A204.1 (cell line): ENCODE measurements around the gene NOX5.

Experiments
- FAIRE-seq: peaks from 2 replicates; lab custom pipeline; 2012; peaks lifted over from hg19 to GRCh38; lab: Jason Lieb, UNC

The NOX5 gene

DNA sequence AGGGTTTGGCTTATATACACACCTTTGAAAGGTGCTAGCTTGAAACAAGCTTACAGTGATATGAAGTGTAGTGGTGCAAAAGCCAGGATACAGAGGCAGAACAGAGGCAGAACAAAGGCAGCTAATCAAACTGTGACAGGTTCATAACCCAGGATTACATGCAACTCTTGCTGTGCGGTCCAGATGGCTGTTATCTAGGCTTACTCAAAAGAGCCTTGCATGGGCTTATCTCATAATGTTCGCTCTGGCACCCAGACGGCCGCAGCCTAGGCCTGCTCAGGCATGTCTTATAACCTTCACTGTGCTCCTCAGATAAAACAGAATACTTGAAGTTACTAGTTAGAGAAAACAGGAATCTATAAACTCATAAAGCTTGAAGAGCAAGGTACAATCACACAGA is 22.8 kb upstream of the NOX5 start:
- no peak for FAIRE-seq

GRCh38 chr15:68992696-68993095 is 21.8 kb upstream of the NOX5 start:
- no peak for FAIRE-seq

DNA sequence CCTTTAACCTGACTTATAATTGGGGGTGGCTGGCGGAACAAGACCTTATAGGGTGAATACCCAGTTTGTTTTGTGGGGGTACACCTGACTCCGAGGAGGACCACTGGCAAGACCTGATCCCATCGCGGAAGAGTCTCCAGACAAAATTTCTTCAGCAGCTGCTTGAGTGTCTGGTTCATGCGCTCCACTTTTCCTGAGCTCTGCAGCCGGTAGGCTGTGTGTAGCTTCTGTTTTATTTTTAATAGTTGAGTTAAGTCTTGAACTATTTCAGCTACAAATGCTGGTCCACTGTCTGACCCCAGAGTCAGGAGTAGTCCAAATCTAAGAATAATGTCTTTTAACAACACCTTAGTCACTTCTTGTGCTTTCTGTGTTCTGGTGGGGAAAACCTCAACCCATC is 21.2 kb upstream of the NOX5 start:
- FAIRE-seq, result no peak

DNA sequence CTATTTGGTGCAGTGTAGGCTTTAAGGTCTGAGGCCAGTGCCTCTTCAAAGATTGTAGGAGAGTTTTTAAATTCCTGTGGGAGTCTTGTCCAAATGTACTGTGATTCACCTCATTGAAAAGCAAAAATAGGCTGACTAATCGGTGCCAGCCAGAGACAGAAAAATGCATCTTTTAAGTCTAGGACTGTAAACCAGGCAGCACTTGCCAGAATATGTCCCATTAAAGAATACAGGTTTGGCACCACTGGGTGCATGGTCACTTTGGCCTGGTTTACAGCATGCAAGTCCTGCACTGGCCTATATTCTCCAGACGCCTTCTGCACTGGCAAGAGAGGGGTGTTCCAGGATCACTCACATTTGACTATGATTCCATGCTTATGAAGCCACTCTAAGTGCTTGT is 20.3 kb upstream of the NOX5 start:
- FAIRE-seq, result no peak

GRCh38 chr15:68994981-68995761 is 19.3 kb upstream of the NOX5 start:
- FAIRE-seq, result no peak

DNA sequence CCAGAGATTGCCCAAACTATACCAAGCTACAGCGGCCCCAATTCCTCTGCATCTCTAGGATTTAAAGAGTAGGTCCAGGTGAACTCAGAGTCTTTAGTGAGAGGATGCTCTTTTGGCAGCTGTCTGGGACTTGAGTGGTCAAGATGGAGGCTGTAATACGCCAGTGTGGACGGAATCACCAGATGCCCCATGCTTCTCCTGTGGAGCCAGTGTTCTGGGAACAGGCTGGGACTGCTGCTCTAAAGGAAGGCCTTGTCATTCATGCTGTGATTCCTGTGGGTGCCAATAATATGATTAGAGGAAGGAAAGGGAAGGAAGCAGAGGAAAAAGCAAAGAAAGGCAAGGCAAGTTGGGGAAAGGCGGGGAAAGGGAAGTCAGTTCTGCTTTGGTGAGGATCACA is 17.4 kb upstream of the NOX5 start:
- no peak for FAIRE-seq

DNA sequence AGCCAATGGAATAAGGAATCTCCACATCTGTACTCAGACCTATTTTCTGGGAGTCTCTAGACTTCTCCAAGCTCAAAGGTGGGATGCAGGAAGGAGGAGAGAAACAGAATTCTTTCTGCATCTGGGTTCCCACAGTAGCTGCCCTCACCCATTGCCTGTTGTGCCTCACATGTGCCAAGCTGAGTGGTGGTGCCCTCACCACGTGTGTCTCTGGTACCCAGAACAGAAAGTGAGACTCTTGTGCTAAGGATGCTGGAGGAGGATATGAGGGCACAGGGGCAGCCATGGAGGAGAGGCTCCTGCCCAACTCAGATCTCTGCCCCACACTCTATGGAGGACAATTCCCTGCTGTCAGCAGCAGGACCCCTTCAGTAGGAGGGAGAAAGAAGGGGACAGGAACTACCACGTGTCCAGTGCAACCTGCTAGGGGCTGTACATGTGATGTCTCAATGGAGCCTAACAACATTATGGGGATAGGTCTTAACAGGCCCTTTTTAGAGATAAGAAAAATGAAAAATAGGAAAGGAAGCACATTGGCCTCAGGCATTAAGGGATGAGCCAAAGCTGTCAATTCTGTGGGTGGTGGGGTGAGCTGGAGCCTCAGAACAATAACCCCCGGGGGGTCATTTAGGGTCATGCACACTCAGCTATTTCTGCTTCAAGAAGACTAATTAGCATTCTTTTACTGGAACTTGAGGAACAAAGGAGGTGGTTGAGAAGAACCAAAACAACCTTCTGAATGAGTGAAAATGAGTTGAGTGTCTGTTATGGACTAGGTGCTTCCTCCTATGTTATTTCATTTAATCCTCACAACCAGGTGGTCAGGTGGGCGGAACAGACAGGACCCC is 16.3 kb upstream of the NOX5 start:
- no peak for FAIRE-seq

GRCh38 chr15:68999091-68999490 is 15.4 kb upstream of the NOX5 start:
- no peak for FAIRE-seq

GRCh38 chr15:69000091-69000490 is 14.4 kb upstream of the NOX5 start:
- no peak for FAIRE-seq

DNA sequence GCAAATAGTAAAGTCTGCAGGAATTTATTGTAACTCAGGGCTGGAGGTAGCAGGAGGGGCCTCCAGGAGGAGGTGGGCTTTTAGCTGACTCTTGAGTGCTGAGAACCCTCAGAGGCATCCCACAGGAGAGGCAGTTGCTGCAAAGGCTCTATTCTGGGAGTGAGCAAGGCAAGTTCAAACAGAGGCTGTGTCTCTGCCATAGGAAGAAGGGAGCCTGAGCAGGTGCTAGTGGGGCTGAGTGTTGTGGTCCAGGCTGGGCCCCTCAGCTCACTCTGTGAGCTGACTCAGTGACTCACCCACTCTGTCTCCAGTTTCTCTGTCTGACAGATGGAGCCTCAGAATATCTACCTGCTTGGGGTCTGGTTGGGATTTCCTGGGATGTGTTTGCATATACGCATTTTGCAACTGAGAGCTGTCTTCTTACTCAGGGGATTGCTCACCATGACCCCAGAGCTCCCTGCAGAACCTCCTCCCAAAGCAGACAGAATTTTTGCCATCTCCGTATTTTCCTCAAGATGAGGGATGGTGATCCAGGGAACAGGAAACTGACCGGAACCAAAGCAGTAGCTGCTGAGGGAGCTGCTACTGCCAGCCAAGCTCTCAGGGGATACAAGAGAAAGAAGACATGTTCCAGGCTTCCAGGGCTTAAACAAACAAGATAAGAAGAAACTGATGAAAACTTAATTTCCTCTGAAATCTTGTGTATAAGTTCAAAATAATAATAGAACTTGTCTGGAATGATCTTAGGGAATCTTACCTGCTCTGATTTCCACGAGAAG is 13.6 kb upstream of the NOX5 start:
- no peak for FAIRE-seq

- no peak for FAIRE-seq
These were observed 11.7 kb upstream of the NOX5 start for GRCh38 chr15:69002783-69003182.

DNA sequence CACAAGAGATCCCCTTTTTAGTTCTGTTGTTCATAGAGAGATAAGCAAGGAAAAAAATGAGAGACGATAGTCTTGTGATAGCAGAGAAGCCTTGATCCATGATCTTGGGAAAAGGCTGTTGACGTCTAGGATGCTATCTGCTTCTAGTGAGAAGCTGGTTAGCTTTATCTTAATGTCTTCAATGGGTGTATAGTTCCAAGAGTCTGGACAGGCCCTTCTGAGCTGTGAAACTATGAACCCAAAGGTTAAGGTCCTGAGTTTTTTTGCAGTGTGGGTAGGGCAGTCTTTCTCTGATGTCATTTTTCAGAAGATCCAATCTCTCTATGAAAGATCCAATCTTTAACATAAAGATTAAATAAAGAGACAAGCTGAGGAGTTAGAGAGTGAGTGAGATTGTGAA is 10.5 kb upstream of the NOX5 start:
- FAIRE-seq, result no peak

DNA sequence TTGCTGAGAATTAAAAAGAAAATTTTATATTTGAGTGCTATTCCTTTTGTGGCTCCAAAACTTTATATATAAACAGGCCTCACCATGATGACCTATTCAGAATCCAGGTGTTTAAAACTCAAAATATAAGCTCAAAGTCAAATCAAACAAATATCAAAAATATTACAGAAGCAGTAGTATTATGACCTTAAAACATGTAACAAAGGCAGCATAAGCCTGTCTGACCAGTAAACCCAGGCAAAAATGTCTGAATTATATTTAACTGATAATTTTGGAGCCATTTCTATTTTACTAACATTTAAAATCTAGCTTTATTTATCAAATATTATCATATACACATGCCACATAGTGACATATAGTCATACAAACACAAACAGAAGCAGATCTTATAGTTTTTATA is 6.4 kb upstream of the NOX5 start:
- no peak for FAIRE-seq

GRCh38 chr15:69009341-69009740 is 5.2 kb upstream of the NOX5 start:
- no peak for FAIRE-seq

GRCh38 chr15:69011641-69012040 is 2.9 kb upstream of the NOX5 start:
- FAIRE-seq, result no peak

DNA sequence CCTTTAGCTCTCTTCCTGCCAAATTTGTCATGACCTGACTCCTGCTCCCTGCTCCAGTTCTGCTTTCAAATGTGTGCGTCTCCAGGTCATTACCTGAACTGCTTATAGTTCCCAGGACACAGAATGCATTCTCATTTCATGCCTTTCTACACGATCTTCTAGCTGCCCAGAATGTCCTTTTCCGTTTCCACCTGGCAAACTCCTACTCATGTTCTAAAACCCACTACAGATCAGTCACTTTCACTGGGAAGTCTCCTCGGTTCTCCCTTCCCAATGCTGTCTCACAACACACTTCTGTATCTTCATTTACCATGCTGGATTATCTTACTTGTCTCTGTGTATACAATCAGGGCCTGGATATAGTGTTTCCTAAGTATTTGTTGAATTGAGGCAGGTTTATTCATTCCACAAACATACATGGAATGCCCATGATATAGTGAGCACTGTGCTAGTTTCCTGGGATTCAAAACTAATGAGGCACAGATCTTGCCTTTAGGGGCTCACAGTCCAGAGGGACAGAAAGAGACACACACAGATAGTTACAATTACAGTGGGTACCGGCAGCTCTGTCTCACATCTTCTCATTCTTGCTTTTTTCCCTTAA is 1.6 kb upstream of the NOX5 start:
- no peak for FAIRE-seq

DNA sequence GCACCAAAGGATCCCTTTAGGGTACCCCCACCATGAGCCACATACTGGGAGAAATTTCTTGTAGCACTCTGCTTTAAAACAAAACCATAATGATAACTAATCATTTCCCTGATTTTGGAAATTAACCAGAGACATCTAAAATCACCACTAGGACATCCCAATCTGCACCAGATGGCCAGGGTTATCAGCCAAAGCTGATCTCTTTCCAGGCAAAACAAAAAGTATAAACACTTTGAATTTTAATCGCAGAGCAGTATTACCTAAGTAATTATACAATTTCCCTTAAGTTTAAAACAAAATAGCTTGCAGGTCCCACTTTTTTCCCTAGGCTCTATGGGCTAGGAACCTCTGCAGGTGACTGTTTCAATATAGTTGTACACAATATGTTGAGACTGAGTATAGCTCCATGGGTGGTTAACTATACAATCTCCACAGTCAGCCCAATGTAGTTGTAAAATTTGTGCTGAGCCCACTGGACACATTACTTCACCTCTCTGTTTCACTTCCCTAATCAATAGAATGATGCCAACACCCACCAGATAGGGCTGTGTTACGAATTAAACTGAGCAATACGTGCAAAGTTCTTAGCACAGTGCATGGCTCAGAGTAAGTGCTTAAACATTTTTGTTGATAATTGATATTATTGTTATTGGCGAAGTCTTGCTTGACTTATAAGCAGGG is 629 bp upstream of the NOX5 start:
- no peak for FAIRE-seq

DNA sequence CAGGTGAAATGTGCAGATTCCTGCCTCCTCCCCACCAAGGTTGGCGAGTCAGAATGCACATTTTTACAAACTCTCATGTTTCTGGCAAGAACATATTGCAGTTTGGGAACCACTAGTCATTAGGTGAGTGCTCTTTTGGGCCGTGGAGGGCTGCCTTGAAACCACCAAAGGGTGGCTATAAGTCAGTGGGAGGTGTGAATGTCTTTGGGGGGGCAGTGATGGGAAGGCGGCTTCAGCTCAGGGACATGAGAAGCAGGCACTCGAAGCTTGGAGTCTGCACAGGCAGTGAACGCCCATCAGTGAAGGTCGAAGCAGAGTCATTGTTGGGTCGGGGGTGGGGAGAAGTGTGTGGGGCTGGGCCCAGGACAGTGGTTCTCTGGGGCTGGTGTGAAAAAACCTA is 1.1 kb downstream of the NOX5 start:
- no peak for FAIRE-seq

DNA sequence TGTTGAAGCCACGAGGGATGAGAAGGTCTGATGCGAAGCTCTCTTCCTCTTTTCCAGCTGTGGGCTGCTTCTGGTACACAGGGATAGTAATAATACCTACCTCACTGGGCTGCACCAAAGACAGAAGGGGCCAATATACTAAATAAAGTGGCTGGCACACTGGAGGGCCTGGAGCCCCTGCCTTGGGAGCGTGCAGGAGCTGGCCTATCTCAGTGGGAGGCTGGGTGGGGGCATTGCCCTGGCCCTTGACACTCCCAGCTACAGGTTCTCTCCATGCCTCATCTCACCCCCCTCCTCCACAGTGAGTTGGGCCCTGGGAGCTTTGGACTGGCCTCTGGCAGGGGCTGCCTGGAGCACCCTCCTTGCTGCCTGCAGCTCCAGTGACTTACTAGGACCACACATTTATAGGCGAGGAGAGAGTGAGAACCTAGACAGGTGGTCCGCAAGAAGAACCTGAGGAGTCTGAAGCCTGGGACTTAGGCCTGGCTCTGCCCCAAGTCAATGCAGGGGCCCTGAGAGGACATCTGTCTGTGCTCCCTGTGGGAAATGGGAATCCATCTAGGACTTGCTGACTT is 1.6 kb downstream of the NOX5 start:
- no peak for FAIRE-seq

GRCh38 chr15:69017978-69018377 is 3.5 kb downstream of the NOX5 start:
- no peak for FAIRE-seq

GRCh38 chr15:69018951-69019350 is 4.5 kb downstream of the NOX5 start:
- FAIRE-seq, result no peak

DNA sequence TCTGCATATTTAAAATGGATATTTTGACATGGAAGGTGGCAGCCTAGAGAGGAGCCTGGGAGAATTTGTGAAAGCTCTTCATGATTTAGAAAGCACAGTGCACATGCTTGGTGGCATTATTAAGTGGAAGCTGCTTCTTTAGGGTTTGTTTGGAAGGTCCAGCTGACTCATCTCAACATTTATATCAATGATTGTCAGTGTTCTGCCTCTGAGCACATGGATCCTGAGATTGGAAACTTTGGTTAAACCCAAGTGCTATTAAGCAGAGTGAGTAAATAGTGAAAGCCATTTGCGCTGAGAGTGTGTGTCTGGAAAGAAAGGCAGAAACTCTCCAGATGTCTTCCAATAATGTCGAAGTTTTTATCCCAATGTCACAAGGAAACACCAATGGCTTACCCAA is 7.4 kb downstream of the NOX5 start:
- FAIRE-seq, result no peak
